SU-DHL-6 (cell line): Measurements from ENCODE around the gene REXO1.

ENCODE experiments used
- CTCF ChIP-seq: fragments of 200-600 bp; sonication (generic); IDR thresholded peaks from one replicate; pipeline ENCODE4 v1.5.1; 2017; ENCODE audit warnings: antibody characterized with exemption, mild to moderate bottlenecking, low read length, moderate library complexity; ENCODE audit not compliant: insufficient read depth, poor library complexity, severe bottlenecking
- EZH2phosphoT487 ChIP-seq: fragments of 200-600 bp; sonication (generic), shearing (Covaris generic); conservative IDR thresholded peaks from 2 replicates; pipeline ENCODE4 v1.6.1; 2018; ENCODE audit warnings: mild to moderate bottlenecking, antibody characterized with exemption, low read length, moderate library complexity, mixed read lengths

GRCh38 chr19:1826557-1827521 is 21.4 kb downstream of the REXO1 start:
- TF ChIP-seq CTCF (no peak), EZH2phosphoT487 (no peak)
